Subcutaneous adipose tissue (tissue), 4 donors: Measurements from ENCODE around the gene PHAX. TPM values are rescaled to one million over a fixed set of nuclear protein-coding genes. Genes with fewer than 3 reads are reported as not detected.

Experiments
- CTCF ChIP-seq: fragments of 450-650 bp; IDR thresholded peaks from one replicate; pipeline ENCODE4 v1.5.1; 2016; ENCODE audit warnings: low read depth, mild to moderate bottlenecking, control low read depth, antibody characterized with exemption, moderate library complexity
- total RNA-seq, 4 donors: library from RNA; depleted of rRNA; stranded (reverse); fragments of >200 nt; gene quantifications; one replicate each; pipeline ENCODE4 v1.1.0, GENCODE V29; 2016

The PHAX gene
- total RNA-seq, 4 donors from 2014 or later, result 53.5 to 85.3 (median 70.8) TPM

DNA sequence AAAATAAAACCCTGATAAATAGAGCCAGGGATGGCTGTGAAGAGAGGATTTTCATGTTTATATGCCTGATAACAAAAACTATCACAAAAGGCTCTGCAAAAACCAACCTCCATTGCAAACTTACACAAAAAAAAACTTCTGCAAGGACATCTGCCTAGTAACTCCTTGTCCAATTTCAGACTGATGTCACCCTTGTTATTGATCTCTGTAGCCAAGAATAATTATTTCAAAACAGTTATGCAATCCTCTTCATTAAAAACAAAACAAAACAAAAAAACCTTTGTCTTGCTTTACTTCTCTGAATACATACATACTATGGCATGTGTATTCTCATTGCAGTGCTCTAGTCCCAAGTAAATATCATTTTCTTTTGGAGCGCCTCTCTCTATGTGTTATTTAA is 49.7 kb downstream of the PHAX start:
- no peak for TF ChIP-seq CTCF

GRCh38 chr5:126651013-126651577 is 50.3 kb downstream of the PHAX start:
- TF ChIP-seq CTCF, result no peak

GRCh38 chr5:126656401-126657007 is 55.8 kb downstream of the PHAX start:
- TF ChIP-seq CTCF, result no peak

GRCh38 chr5:126658561-126658960 is 57.8 kb downstream of the PHAX start:
- no peak for TF ChIP-seq CTCF

GRCh38 chr5:126659805-126660482 is 59.2 kb downstream of the PHAX start:
- TF ChIP-seq CTCF, result no peak

- no peak for TF ChIP-seq CTCF
These were observed 63.8 kb downstream of the PHAX start for GRCh38 chr5:126664586-126664985.

DNA sequence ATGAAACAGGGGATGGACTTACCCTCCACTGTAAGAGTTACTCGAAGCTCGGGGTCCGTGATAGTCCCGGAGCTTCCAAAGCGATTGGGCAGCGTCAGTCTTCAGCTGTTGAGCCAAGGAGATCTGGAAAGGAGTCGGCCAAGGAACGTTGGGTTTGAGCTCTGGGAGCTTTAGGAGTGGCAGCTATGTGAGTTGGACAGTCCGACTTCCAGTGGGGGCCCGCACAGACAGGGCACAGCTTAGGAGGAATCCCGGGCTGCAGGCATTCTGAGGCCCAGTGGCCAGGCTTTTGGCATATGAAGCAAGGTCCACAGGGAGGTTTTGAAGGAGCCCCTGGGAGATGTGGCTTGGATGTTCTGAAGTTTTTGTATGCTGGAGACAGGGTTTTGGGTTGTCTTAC is 72.7 kb downstream of the PHAX start:
- no peak for TF ChIP-seq CTCF
